ENCODE measurements around the gene PNPLA2.

Gene PNPLA2

DNA sequence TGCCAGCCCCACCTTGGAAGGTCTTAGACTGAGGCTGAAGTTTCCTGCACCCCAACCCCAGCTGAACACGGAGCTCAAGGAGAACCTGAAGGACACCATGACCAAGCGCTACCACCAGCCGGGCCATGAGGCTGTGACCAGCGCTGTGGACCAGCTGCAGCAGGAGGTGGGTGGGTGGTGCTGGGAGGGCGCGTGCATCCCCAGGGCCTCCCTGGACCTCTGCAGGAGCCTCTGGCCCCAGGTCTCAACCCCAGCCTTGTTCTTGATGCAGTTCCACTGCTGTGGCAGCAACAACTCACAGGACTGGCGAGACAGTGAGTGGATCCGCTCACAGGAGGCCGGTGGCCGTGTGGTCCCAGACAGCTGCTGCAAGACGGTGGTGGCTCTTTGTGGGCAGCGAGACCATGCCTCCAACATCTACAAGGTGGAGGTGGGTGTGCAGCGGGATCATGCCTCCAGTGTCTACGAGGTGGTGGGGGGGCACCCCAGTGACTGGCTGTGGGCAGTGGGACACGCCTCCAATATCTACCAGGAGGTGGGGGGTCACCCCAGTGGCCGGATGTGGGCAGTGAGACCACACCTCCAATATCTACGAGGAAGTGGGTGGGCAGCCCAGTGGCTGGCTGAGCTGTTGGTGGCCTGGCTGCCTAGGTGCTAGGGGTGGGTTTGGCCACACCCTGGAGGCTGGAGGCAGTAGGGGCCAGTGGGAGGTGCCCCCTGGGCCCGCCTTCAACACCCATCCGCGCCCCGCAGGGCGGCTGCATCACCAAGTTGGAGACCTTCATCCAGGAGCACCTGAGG lies 18.7 kb downstream of the PNPLA2 start:
- no peak for TF ChIP-seq SUZ12 (IDR thresholded peaks at IDR 0.05; ENCODE audit: extremely low read depth, insufficient read depth, insufficient read length)
- no peak for TF ChIP-seq ZNF274 (IDR thresholded peaks at IDR 0.05; ENCODE audit: low read depth, low read length)
- no peak for TF ChIP-seq YY1 (IDR thresholded peaks at IDR 0.05; ENCODE audit: insufficient read depth, insufficient read length)
- no peaks in the 10 kb centered on the region for H3K27me3 ChIP-seq (ENCODE audit: insufficient read depth, insufficient read length)
- no peaks in the 10 kb centered on the region for H3K9me3 ChIP-seq (ENCODE audit: insufficient read depth, low read length)
- no peak for DNase-seq (ENCODE audit: low read depth, low spot score)
- H3K4me1 ChIP-seq (ENCODE audit: insufficient read depth, insufficient read length) = peaks cover 42% of the 10 kb centered on the region
- H3K36me3 ChIP-seq (ENCODE audit: insufficient read depth, insufficient read length, low read length) = peaks cover 66% of the 10 kb centered on the region
- no peak overlapping the region for H3K4me3 ChIP-seq (ENCODE audit: insufficient read length, low read depth)
- peak overlapping the region; percentile 56 for H3K9ac ChIP-seq (ENCODE audit: insufficient read length, low read depth)

GRCh38 chr11:837990-838307 lies 19.2 kb downstream of the PNPLA2 start:
- Histone ChIP-seq H3K9ac (ENCODE audit: insufficient read length, low read depth) (no peak overlapping the region), H3K9me3 (ENCODE audit: insufficient read depth, low read length) (no peaks in the 10 kb centered on the region), H3K4me3 (ENCODE audit: insufficient read length, low read depth) (no peak overlapping the region), H3K27me3 (ENCODE audit: insufficient read depth, insufficient read length) (no peaks in the 10 kb centered on the region), H3K4me1 (ENCODE audit: insufficient read depth, insufficient read length) (peaks cover 42% of the 10 kb centered on the region), H3K36me3 (ENCODE audit: insufficient read depth, insufficient read length, low read length) (peaks cover 66% of the 10 kb centered on the region)
- no peak for DNase-seq (ENCODE audit: low read depth, low spot score)
- TF ChIP-seq ZNF274 (IDR thresholded peaks at IDR 0.05; ENCODE audit: low read depth, low read length) = no peak

- DNase-seq (ENCODE audit: low read depth, low spot score) = no peak
- Histone ChIP-seq H3K9me3 (ENCODE audit: insufficient read depth, low read length) (no peaks in the 10 kb centered on the region), H3K36me3 (ENCODE audit: insufficient read depth, insufficient read length, low read length) (peaks cover 66% of the 10 kb centered on the region), H3K4me3 (ENCODE audit: insufficient read length, low read depth) (no peak overlapping the region), H3K9ac (ENCODE audit: insufficient read length, low read depth) (peak overlapping the region; percentile 10), H3K4me1 (ENCODE audit: insufficient read depth, insufficient read length) (peaks cover 42% of the 10 kb centered on the region), H3K27me3 (ENCODE audit: insufficient read depth, insufficient read length) (no peaks in the 10 kb centered on the region)
- TF ChIP-seq ZNF274 (IDR thresholded peaks at IDR 0.05; ENCODE audit: low read depth, low read length) (no peak), SUZ12 (IDR thresholded peaks at IDR 0.05; ENCODE audit: extremely low read depth, insufficient read depth, insufficient read length) (no peak), YY1 (IDR thresholded peaks at IDR 0.05; ENCODE audit: insufficient read depth, insufficient read length) (no peak)
Observed at GRCh38 chr11:838441-839279, 19.9 kb downstream of the PNPLA2 start.

GRCh38 chr11:839280-839623 lies 20.5 kb downstream of the PNPLA2 start:
- H3K9me3 ChIP-seq (ENCODE audit: insufficient read depth, low read length) = no peaks in the 10 kb centered on the region
- peaks cover 66% of the 10 kb centered on the region for H3K36me3 ChIP-seq (ENCODE audit: insufficient read depth, insufficient read length, low read length)
- TF ChIP-seq ZNF274 (IDR thresholded peaks at IDR 0.05; ENCODE audit: low read depth, low read length) (no peak), YY1 (IDR thresholded peaks at IDR 0.05; ENCODE audit: insufficient read depth, insufficient read length) (no peak), SUZ12 (IDR thresholded peaks at IDR 0.05; ENCODE audit: extremely low read depth, insufficient read depth, insufficient read length) (no peak)
- H3K4me1 ChIP-seq (ENCODE audit: insufficient read depth, insufficient read length) = peaks cover 41% of the 10 kb centered on the region
- DNase-seq (ENCODE audit: low read depth, low spot score) = no peak
- peak overlapping the region; percentile 10 for H3K9ac ChIP-seq (ENCODE audit: insufficient read length, low read depth)
- no peaks in the 10 kb centered on the region for H3K27me3 ChIP-seq (ENCODE audit: insufficient read depth, insufficient read length)
- no peak overlapping the region for H3K4me3 ChIP-seq (ENCODE audit: insufficient read length, low read depth)

DNA sequence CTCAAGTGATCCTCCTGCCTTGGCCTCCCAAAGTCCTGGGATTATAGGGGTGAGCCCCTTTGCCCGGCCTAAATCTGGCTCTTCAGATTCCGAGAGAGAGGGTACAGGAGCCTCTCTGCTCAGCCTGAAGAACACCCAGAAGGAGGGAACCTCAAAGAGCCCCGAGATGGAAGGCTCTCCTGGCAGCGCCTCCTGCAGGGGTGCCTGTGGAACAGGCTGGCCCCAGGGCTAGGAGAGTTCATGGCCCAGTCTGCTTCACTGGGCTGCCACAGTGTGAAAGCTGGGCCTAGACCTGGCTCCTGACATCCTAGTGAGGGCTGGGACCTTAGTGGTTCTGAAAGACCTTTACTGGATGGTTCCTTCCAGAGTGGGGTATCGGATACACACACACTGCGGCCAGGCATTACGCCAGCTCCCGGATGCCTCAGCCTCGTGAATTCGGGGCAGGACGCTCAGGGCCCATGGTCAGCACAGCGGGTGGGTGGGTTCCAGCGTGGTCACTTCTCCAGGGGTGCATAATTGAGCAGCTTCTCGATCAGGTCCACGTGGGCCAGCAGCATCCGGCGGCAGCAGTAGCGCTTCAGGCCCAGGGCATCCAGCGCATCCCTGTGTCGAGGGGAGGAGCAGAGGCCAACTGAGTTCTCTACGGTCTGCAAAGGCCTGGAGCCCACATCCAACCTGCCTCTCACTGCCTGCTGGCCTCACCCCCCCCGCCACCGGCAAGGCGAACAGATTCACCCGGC lies 21.3 kb downstream of the PNPLA2 start:
- H3K27me3 ChIP-seq (ENCODE audit: insufficient read depth, insufficient read length) = no peaks in the 10 kb centered on the region
- peaks cover 58% of the 10 kb centered on the region for H3K36me3 ChIP-seq (ENCODE audit: insufficient read depth, insufficient read length, low read length)
- H3K4me3 ChIP-seq (ENCODE audit: insufficient read length, low read depth) = no peak overlapping the region
- peak overlapping the region; percentile 99 for H3K9ac ChIP-seq (ENCODE audit: insufficient read length, low read depth)
- peaks cover 35% of the 10 kb centered on the region for H3K4me1 ChIP-seq (ENCODE audit: insufficient read depth, insufficient read length)
- no peak for DNase-seq (ENCODE audit: low read depth, low spot score)
- no peaks in the 10 kb centered on the region for H3K9me3 ChIP-seq (ENCODE audit: insufficient read depth, low read length)
- no peak for TF ChIP-seq ZNF274 (IDR thresholded peaks at IDR 0.05; ENCODE audit: low read depth, low read length)
- no peak for TF ChIP-seq YY1 (IDR thresholded peaks at IDR 0.05; ENCODE audit: insufficient read depth, insufficient read length)
- TF ChIP-seq SUZ12 (IDR thresholded peaks at IDR 0.05; ENCODE audit: extremely low read depth, insufficient read depth, insufficient read length) = no peak

- no peak for DNase-seq (ENCODE audit: low read depth, low spot score)
- Histone ChIP-seq H3K4me1 (ENCODE audit: insufficient read depth, insufficient read length) (peaks cover 53% of the 10 kb centered on the region), H3K27me3 (ENCODE audit: insufficient read depth, insufficient read length) (no peaks in the 10 kb centered on the region), H3K9me3 (ENCODE audit: insufficient read depth, low read length) (no peaks in the 10 kb centered on the region), H3K36me3 (ENCODE audit: insufficient read depth, insufficient read length, low read length) (peaks cover 45% of the 10 kb centered on the region), H3K4me3 (ENCODE audit: insufficient read length, low read depth) (peak overlapping the region; percentile 98), H3K9ac (ENCODE audit: insufficient read length, low read depth) (peak overlapping the region; percentile 99)
- TF ChIP-seq ZNF274 (IDR thresholded peaks at IDR 0.05; ENCODE audit: low read depth, low read length) (no peak), SUZ12 (IDR thresholded peaks at IDR 0.05; ENCODE audit: extremely low read depth, insufficient read depth, insufficient read length) (no peak)
Observed at GRCh38 chr11:841981-842369, 23.3 kb downstream of the PNPLA2 start.

All from NT2/D1 (cell line).